A673 (cell line): ENCODE measurements around the gene PHF21A. TPM values are rescaled to one million over a fixed set of nuclear protein-coding genes. Genes with fewer than 3 reads are reported as not detected.

Experiments
- BruUV-seq: library from RNA; stranded (reverse); fragments of 400-500 nt; replicated peaks from 2 replicates; lab custom pipeline; 2021; lab: Mats Ljungman, UMichigan
- CTCF ChIA-PET: fragments of 300-600 bp; sonication (Branson Sonifier 250); formaldehyde crosslinking; loops from one replicate; lab custom pipeline; 2022; ENCODE audit warnings: antibody characterized with exemption; lab: Charles Lee
- POLR2A ChIA-PET: fragments of 300-600 bp; sonication (Branson Sonifier 250); formaldehyde crosslinking; loops from one replicate; lab custom pipeline; 2022; ENCODE audit warnings: antibody characterized with exemption; ENCODE audit not compliant: low non-redundant PET; lab: Charles Lee
- DNase-seq: peaks from one replicate; pipeline ENCODE4 v3.0.0-alpha.2; 2015; ENCODE audit warnings: low spot score
- H3K27ac ChIP-seq: fragments of 200-600 bp; sonication (generic); 2 replicates; pipeline ENCODE4 v1.5.1; 2016; ENCODE audit warnings: mixed run types, low read depth, mild to moderate bottlenecking, mixed read lengths, antibody characterized with exemption, low read length; ENCODE audit not compliant: poor library complexity, severe bottlenecking
- H3K27me3 ChIP-seq: fragments of 200-600 bp; sonication (generic); replicated peaks from 2 replicates; pipeline ENCODE4 v1.6.1; 2017; ENCODE audit warnings: mixed run types, low read depth, mild to moderate bottlenecking, mixed read lengths, antibody characterized with exemption, low read length; ENCODE audit not compliant: insufficient read depth, poor library complexity
- H3K36me3 ChIP-seq: fragments of 200-600 bp; sonication (generic); 2 replicates; pipeline ENCODE4 v1.6.1; 2016; ENCODE audit warnings: mixed run types, mild to moderate bottlenecking, mixed read lengths, antibody characterized with exemption, low read length; ENCODE audit not compliant: insufficient read depth, poor library complexity, severe bottlenecking
- H3K4me1 ChIP-seq: fragments of 200-600 bp; sonication (generic); 2 replicates; pipeline ENCODE4 v1.6.1; 2017; ENCODE audit warnings: mixed run types, mild to moderate bottlenecking, mixed read lengths, antibody characterized with exemption, low read length; ENCODE audit not compliant: insufficient read depth, poor library complexity, severe bottlenecking
- H3K4me3 ChIP-seq: fragments of 200-600 bp; sonication (generic); 2 replicates; pipeline ENCODE4 v1.5.1; 2016; ENCODE audit warnings: low read depth, mixed run types, mild to moderate bottlenecking, mixed read lengths, low read length; ENCODE audit not compliant: poor library complexity, severe bottlenecking
- H3K9me3 ChIP-seq: fragments of 200-600 bp; sonication (generic); 2 replicates; pipeline ENCODE4 v1.6.1; 2016; ENCODE audit warnings: mixed run types, low read depth, mild to moderate bottlenecking, mixed read lengths, antibody characterized with exemption, low read length; ENCODE audit not compliant: poor library complexity, severe bottlenecking
- EZH2 ChIP-seq: fragments of 200-600 bp; sonication (generic); IDR thresholded peaks from 2 replicates; pipeline ENCODE4 v1.6.1; 2017; ENCODE audit warnings: borderline replicate concordance, low read depth, mild to moderate bottlenecking, mixed read lengths, antibody characterized with exemption, low read length; ENCODE audit not compliant: poor library complexity, severe bottlenecking
- intact Hi-C: fragments of 100-400 bp; cut with micrococcal nuclease; formaldehyde crosslinking; loops from one replicate; pipeline ENCODE4 v1.10.0; 2022; ENCODE audit not compliant: unreplicated experiment
- total RNA-seq: library from RNA; stranded (reverse); gene quantifications from 2 replicates; pipeline ENCODE4 v1.2.3, GENCODE V29; 2021
- TF ChIP-seq, protein P1 (sequence below): fragments of 300-800, 200-600 bp; sonication (generic); conservative IDR thresholded peaks from 2 replicates; pipeline ENCODE4 v1.5.1; 2017; ENCODE audit warnings: low read depth, mild to moderate bottlenecking, antibody characterized with exemption, low read length, moderate library complexity, mixed read lengths

Gene PHF21A
- total RNA-seq, 1 experiment from 2014 or later = 77.2 TPM

- intact Hi-C loops = no loop called here
- BruUV-seq = no TSS peak
- no peaks in the 10 kb centered on the region for H3K27me3 ChIP-seq
- POLR2A ChIA-PET = no interaction called here
- TF ChIP-seq, protein P1, sequence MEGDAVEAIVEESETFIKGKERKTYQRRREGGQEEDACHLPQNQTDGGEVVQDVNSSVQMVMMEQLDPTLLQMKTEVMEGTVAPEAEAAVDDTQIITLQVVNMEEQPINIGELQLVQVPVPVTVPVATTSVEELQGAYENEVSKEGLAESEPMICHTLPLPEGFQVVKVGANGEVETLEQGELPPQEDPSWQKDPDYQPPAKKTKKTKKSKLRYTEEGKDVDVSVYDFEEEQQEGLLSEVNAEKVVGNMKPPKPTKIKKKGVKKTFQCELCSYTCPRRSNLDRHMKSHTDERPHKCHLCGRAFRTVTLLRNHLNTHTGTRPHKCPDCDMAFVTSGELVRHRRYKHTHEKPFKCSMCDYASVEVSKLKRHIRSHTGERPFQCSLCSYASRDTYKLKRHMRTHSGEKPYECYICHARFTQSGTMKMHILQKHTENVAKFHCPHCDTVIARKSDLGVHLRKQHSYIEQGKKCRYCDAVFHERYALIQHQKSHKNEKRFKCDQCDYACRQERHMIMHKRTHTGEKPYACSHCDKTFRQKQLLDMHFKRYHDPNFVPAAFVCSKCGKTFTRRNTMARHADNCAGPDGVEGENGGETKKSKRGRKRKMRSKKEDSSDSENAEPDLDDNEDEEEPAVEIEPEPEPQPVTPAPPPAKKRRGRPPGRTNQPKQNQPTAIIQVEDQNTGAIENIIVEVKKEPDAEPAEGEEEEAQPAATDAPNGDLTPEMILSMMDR = no peak
- TF ChIP-seq EZH2 = no peak
- H3K27ac ChIP-seq = no peak overlapping the region
- CTCF ChIA-PET = no interaction called here
- no peak overlapping the region for H3K4me3 ChIP-seq
- DNase-seq = no peak
- H3K9me3 ChIP-seq = no peaks in the 10 kb centered on the region
- H3K4me1 ChIP-seq = no peaks in the 10 kb centered on the region
- peaks cover 7% of the 10 kb centered on the region for H3K36me3 ChIP-seq
Observed at GRCh38 chr11:45959851-45960250, 161.4 kb downstream of the PHF21A start.

DNA sequence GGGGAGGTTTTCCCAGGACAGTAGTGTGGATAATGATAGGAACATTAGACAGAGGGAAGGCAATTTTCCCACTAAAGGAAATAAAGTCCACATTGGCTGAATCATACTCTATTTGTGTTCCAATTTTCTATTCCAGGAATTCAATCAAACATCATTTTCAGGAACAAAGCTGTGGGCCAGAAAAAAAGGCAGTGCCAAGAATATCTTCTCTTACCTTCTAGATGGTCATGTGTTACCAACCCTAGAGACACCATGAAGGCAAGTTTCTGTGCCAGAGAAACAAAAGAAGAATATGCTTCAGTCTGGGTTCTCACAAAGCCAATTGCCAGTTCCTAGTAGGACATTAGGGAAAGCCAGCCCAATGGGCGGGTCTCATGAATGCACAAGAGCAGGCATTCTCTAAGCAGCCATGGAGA lies 171.3 kb downstream of the PHF21A start:
- POLR2A ChIA-PET = no interaction called here
- no TSS peak for BruUV-seq
- CTCF ChIA-PET = no interaction called here
- H3K9me3 ChIP-seq = no peaks in the 10 kb centered on the region
- H3K36me3 ChIP-seq = peaks cover 29% of the 10 kb centered on the region
- intact Hi-C loops = no loop called here
- no peak overlapping the region for H3K4me3 ChIP-seq
- TF ChIP-seq, protein P1 = no peak
- TF ChIP-seq EZH2 = no peak
- H3K27me3 ChIP-seq = no peaks in the 10 kb centered on the region
- DNase-seq = no peak
- H3K27ac ChIP-seq = no peak overlapping the region
- H3K4me1 ChIP-seq = no peaks in the 10 kb centered on the region

DNA sequence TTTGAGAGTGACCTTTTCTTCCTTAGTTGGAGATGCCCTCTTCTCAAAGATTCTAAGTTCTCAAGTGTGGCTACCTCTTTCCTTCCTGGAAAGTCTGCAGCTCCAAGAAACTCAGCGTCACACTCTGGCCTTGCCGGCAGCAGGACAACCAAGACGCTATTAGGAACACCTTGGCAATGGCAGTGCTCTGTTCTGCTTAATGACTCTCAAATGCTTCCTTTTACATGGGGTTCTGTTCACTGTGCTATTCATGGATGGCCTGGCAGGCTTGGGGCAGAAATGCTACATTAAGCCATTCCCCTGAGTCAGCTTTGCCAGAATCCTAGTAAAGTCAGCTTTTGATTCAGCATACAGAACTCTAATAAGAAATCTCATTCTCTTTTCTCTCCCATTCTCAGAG lies 172.9 kb downstream of the PHF21A start:
- POLR2A ChIA-PET = no interaction called here
- TF ChIP-seq, protein P1 = no peak
- no peak for TF ChIP-seq EZH2
- no TSS peak for BruUV-seq

More for the DNA sequence above, 172.9 kb downstream of the PHF21A start:
- Histone ChIP-seq H3K36me3 (peaks cover 28% of the 10 kb centered on the region), H3K27ac (no peak overlapping the region), H3K4me3 (no peak overlapping the region), H3K9me3 (no peaks in the 10 kb centered on the region), H3K4me1 (no peaks in the 10 kb centered on the region), H3K27me3 (no peaks in the 10 kb centered on the region)
- CTCF ChIA-PET = interaction anchor here (1.4 kb wide), 1 partner anchor 17 kb away, joined by 4 read pairs; no protein-coding TSS in a partner anchor
- intact Hi-C loops = no loop called here
- DNase-seq = no peak
